UCSD-AML1 (cell line): Measurements from ENCODE around the gene RPL7A.
A peak's percentile ranks its signal among the peaks of the same experiment; 100 is the strongest.
"Not testable (repeated sequence)": the region's sequence is repeated elsewhere in the genome, so short reads cannot be mapped to it uniquely, and the experiment has no call there.

Experiments
- DNase-seq: peaks from one replicate; lab custom pipeline; 2025; ENCODE audit not compliant: unreplicated experiment; lab: John Stamatoyannopoulos, UW

The RPL7A gene

GRCh38 chr9:133366435-133366834 is 18.4 kb downstream of the RPL7A start:
- no peak for DNase-seq

- no peak for DNase-seq
Measured at GRCh38 chr9:133367221-133367620, 19.2 kb downstream of the RPL7A start.

DNA sequence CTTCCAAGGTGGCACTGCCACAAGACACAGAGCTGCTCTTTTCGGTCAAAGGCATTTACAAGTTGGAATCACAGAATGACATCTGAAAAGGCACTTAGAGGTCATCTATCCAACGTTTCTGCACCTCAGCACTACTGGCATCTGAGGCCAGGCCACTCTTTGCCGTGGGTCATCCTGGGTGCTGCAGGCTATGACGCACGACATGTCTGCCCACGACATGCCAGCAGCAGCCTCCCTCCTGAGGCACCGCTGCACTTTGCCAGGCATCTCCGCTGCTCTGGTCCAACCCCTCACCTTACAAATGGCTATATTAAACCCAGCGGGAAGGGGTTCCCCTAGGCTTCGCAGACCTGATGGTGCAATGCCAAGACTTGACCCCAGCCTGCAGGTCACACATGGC is 19.8 kb downstream of the RPL7A start:
- no peak for DNase-seq

DNA sequence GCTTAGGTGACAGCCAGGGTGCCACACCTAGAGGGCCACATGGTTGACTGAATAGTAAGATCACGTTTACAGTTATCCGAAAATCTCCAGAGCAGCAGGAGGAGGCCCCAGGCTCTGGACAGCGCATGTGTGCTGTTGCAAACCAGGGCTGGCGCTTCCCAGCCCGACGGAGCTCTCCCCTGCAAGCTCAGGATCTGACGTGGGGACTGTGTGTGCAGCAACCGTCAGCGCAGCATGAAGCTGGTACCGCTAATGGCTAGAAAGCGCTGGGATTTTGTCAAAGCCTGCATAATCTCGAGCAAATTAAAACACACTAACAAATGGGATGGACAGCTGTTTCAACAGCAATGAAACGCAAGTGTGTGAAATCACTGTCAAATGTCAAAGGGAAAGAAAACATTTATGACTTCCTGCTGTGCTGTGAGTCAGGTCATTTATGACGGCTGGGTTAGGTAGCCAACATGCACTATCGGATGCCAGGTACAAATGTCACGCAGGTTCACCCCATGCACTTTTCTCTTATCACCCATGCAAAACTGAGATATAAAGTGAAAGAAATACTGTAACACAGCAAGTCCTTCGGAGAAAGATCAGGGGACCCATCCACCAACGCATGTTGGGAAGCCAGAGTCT is 20.3 kb downstream of the RPL7A start:
- DNase-seq = no peak

- DNase-seq = no peak
Measured at GRCh38 chr9:133369422-133369821, 21.4 kb downstream of the RPL7A start.

DNA sequence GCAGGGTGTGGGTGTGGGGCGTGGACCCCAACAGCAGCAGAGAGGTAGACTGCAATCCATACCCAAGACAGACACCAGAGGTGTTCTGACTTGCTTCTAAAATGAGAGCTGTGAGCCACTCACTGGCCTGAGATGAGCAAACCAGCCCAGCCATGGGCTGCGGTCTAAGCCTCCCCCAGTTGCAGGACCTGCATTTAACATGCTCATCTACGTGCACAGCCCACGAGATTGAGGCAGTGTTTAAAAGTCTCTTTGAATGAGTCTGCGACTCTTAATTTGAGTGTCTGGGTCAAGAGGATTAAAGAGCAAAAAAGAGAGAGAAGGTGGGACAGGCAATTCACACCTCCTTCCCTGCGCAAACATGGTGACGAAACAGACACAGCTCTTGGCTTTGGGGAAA is 21.9 kb downstream of the RPL7A start:
- no peak for DNase-seq

DNA sequence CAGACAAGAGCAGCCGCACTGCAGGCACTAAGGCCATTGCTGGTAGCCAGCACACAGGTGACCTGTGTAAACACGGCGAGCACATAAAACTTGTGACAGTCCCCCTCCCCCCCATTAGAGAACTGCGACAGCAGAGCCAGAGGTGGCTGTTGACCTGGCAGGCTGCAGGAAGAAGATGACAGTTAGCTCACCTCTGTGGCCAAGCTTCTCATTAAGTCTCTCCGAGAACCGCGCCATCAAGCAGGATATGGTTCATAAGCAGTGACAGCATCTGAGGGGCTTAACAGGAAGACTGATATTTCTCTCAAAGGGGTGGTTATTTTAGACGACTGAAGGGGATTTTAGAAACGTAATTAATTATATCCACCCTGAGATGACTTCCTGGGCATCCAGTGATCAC is 22.7 kb downstream of the RPL7A start:
- DNase-seq = no peak

DNA sequence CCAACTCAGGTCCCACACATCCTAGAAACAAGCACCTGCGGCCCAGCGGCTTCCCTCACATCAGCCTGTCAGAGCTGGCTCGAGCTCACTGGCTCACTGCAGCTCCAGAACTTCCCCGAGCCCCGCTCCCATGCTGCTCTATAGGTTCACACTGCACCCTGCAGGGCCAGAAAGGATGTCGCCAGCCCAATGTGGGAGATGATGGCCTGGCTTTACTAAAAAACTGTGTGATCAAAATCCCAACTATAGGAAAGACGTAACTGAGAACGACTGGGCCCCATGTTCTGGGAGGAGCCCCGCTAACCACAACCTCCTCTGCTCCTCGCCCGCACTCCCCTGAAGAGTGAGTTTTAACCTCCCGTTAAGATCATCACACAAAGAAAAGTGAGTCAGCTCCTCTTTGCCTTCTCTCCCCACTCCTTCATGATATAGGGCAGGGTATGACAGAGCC is 23.3 kb downstream of the RPL7A start:
- DNase-seq = no peak

DNA sequence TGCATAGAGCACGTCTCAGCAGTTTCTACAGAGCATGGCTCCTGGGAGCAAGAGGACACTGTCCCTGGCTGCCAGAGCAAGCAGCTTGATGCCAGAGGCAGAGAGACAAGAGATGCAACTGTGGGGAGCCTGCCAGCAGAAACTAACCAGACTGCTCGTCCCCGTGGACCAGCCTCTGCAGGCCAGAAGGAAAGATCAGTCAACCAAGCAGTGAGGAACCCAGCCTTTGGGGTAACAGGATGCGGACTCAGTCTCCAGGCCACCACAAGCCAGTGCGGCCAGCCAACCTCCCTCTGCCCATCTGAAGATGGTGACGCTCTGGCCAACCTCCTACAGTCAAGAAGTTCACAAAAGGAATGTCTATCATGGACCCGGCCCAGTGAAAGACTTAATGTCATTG is 24.1 kb downstream of the RPL7A start:
- no peak for DNase-seq

DNA sequence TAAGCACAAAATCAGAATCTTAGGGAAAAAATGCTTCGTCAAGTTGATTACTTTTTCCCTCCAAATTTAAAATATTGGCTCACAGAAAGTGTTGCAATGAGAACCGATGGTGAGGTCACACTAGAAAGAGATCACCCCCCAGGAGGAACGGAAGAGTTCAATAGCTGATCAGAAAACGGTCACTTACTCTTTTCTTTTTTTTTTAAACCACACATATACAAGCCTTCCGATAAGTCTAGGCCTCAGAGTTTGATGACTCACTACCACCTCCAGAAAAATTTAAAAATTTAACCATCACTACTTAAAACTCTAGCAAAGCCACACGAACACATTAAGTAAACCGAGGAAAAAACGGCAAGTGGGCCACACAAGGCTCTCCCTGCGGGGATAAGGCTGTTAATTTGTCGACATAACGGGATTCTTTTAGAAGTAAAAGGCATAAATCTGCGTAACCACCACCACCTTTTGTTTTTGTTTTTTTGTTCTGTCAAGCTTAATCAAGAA is 26.6 kb downstream of the RPL7A start:
- DNase-seq = no peak

GRCh38 chr9:133375116-133375723 is 27.2 kb downstream of the RPL7A start:
- peak; percentile 61 for DNase-seq

DNA sequence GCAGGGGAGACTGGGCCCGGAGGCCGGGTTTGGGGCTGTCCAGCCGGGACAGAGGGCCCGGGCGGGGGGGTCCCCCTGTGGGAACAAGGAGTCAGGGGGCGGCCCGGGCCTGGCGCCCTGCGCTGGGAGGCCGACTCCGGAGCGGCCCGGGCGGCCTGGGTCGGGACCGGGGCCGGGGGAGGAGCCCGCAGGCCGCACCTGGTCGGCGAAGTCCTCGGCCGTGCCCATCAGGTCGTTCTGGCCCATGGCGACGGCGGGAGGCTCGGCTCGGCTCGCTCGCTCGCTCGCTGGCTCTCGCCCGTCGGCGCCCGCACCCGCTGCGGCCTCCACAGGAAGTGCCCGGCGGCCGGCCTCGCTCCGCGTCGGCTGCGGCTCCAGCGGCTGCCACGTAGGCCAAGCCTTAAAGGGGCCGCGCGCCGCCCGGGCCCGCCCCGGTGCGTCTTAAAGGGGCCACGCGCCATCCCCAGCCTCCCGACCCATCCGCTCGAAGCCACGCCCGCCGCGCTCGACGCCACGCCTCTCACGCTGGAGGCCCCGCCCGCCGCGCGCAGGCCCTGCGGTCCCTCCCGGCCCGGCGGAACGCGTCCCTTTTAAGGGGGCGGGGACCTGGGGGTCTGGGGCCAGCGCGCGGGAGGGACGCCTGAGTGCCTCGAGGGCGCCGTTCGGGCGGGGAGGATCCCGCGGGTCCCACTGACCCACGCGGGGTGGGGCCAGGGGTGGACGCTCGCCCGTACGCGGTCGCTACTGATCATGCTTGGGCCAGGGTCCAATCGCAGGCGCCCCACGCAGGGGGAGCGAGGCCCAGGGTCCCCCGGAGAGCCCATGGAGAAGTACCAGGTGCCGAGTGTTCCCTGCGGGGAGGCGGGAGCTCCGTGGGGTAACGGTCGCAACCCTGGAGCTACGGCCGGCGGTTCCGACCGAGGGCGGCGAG is 28.0 kb downstream of the RPL7A start, which contains the start of the genes STKLD1 and SURF4:
Gene STKLD1 (plus strand): TSS at position 643 of the 931 bp plus-strand sequence. CDS start 108 bp downstream, at position 751.
Gene SURF4 (minus strand): TSS at position 337 of the 931 bp plus-strand sequence. CDS start 91 bp downstream, at position 246.
- peak; percentile 98 for DNase-seq

GRCh38 chr9:133377280-133377679 is 29.3 kb downstream of the RPL7A start:
- not testable (repeated sequence) for DNase-seq

GRCh38 chr9:133377721-133378216 is 29.8 kb downstream of the RPL7A start:
- DNase-seq = no peak

DNA sequence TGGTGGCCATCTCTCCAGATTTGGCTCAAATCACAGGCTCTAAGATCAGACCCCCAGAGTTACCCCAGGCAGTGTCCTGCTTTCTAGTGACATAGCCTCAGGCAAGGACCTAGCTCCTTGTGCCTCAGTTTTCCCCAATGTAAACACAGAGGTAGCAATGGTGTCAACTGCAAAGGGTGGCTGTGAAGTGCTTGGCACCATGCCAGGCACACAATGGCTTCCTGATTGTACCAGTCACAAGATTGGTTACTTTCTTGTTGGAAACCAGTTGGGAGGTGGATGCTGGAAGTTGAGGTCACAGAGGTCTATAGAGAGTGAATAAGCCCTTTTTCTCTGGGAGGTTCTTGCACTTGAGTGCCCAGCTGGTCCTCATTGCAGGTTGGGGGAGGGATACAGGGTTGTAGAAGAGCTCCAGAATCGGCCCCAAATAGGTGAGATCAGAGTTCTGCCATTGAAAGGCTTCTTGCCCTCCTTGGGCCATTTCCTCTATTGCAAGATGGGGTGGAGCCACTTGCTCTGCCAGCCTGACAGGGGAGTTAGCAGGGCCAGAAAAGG is 30.5 kb downstream of the RPL7A start:
- DNase-seq = no peak

DNA sequence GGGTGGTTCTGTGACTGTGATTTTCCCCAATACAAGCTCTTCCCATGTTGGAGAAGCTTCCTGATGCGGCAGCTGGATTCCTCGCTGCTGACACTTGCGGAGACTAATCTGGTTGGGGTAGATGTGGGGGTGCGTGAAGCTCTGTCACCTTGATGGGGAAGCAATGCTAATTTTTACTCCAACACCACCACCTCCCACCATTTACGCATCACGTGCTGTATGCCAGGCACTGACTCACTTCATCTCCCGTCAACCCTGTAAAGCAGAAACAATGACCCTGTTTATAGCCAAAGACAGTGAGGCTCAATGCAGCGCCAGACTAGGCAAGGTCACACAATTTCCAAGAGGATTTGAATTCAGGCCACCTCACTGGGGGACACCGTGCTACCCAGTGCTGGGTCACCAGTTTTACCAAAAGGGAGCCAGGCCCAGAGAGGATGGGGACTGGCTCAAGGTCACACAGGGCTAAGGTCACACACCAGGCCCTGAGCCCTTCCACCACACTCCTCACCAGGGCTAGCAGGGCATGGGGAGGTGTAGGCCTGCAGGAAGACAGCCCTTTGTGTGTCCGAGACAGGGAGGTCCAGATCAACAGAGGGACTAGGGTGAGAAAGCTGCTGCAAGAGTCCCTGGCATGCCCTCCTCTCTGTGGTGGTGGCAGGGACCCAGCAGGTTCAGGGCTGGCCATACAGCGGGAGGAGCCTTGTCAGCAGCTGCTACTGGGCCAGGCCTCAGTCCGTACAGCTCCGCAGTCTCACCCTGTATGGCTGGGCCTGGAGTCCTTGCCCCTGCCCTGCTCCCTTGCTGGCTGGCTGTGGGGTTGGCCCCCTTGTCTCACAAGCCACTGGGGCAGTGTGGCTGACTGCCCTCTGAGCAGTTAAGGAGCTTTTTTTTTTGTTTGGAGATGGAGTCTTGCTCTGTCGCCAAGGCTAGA is 31.4 kb downstream of the RPL7A start:
- no peak for DNase-seq

DNA sequence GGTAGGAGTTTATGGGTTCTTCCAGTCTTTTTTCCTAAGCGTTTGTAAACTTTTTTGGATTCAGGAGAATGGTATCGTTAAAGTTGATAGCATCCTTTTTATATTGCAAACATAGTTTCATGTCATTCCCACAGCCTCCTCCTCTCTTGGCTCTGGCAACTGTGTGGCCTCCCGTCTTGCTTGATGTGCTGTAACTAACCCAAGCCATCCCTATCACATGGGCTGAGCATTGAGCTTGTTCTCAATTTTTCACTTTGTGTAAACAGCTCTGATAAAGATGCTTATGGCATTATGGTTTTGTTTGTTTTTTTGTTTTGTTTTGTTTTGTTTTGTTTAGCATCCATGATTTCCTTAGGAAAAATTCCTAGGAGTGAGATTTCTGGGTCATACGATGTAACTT is 32.7 kb downstream of the RPL7A start:
- DNase-seq = no peak

DNA sequence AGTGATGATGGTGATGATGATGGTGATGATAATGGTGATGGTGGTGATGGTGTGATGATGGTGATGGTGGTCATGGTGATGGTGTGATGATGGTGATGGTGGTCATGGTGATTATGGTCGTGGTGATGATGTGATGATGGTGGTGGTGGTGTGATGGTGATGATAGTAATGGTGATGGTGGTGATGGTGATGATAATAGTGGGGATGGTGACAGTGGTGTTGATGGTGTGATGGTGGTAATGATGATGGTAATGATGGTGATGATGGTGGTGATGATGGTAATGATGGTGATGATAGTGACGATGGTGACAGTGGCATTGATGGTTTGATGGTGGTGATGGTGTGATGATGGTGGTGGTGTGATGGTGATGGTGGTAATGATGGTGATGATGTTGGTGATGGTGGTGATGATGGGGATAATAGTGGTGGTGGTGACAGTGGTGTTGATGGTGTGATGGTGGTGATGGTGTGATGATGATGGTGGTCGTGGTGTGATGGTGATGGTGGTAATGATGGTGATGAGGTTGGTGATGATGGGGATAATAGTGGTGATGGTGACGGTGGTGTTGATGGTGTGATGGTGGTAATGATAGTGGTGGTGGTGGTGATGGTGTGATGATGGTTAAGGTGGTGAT is 34.6 kb downstream of the RPL7A start:
- DNase-seq = no peak

DNA sequence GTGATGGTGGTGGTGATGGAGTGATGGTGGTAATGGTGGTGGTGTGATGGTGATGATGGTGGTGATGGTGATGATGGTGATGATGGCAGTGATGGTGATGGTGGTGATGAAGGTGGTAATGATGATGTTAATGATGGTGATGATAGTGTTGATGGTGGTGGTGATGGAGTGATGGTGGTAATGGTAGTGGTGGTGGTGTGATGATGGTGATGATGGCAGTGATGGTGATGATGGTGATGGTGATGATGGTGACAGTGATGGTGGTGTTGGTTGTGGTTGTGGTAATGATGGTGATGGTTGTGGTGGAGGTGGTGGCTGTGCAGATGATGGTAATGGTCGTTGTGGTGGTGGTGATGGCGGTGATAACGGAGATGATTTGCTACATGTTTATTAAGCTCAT is 35.4 kb downstream of the RPL7A start:
- no peak for DNase-seq
